ENCODE data around the gene APLP1. TPM values are rescaled to one million over a fixed set of nuclear protein-coding genes. Genes with fewer than 3 reads are reported as not detected.
"Not testable (repeated sequence)": the region's sequence is repeated elsewhere in the genome, so short reads cannot be mapped to it uniquely, and the experiment has no call there.

The APLP1 gene
- polyA plus RNA-seq, 5 donors = 8.2 to 13.8 (median 9.0) TPM

DNA sequence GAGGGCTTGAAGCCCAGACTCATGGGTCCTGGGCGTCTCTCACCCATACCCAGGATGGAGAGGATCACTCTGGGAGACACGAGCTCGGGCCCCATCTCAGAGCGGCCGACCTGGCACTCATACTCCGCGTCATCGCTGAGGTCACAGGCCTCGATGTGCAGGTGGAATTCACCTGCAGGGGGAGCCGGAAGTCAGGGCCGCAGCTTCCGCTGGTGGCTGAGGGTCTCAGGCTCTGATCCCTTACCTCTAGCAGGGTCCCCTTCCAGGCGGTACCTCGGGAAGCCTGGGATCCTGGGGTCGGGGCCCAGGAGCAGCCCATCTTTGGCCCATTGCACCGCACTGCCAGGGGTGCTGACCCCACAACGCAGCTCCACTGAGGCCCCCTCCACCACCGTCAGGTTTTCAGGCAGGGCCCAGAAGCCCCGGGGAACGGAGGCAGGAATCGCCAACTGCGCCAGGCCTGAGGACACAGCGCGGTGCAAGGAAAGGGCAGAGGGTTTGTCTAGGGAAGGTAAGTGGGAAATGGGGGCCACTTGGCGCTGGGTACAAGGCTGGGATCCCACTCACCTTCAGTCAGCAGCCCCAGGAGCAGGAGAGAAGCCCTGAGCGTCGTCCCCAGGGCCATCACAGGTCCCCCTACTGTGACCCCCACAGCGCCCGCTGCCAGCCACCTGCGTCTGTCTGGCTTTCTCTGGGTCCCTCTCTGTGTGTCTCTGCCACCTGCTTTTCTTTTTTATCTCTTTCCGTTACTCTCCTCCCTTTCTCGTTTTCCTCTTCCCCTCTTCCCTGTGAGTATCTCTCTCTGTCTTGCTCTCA lies 17.0 kb upstream of the APLP1 start:
- no peak for DNase-seq

GRCh38 chr19:35852029-35852780 lies 16.2 kb upstream of the APLP1 start, which contains the start of gene NPHS1:
TSS of gene NPHS1 (minus strand) at chr19:35852504. CDS start at chr19:35851837, 667 bp downstream.
- no peak for DNase-seq

GRCh38 chr19:35853038-35853756 lies 15.2 kb upstream of the APLP1 start:
- no peak for DNase-seq

DNA sequence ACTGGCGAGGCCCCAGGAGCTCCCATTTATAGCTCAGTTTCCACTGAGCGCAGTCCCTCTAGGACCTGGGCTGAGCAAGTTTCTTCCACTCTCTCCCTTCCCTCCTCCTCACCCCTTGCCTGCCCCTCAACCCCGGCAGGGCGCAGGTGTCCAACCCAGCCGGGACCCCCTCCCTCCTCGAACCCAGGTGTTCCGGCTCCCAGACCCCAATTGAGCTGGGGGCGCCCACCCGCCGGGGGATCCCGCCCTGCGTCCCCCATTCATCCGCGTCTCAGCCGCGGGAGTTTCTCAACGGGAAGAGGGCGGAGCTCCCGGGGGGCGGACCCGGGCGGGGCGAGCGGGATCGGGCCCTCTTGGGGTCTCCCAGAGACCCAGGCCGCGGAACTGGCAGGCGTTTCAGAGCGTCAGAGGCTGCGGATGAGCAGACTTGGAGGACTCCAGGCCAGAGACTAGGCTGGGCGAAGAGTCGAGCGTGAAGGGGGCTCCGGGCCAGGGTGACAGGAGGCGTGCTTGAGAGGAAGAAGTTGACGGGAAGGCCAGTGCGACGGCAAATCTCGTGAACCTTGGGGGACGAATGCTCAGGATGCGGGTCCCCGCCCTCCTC lies 11.7 kb upstream of the APLP1 start, which contains the start of gene KIRREL2:
Gene KIRREL2, plus strand, starts transcription at position 366 of the 604 bp plus-strand sequence. Its CDS starts 209 bp downstream, at position 575.
- no peak for DNase-seq

- DNase-seq = no peak
Measured at GRCh38 chr19:35858311-35858710, 10.1 kb upstream of the APLP1 start.

DNA sequence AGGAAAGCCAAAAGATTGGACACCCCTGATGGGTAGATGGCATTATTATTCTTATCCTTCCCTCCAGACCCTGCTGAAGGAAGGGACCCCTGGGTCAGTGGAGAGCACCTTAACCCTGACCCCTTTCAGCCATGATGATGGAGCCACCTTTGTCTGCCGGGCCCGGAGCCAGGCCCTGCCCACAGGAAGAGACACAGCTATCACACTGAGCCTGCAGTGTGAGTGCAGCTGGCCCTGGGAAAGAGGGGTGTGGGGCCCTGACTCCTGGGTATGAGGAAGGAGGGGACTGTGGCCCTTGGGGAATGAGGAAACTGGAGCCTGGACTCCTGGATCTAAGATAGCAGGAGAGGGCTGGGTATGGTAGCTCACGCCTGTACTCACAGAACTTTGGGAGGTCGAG lies 9.0 kb upstream of the APLP1 start:
- no peak for DNase-seq

GRCh38 chr19:35860436-35860817 lies 7.9 kb upstream of the APLP1 start:
- DNase-seq = no peak

GRCh38 chr19:35860818-35861639 lies 7.3 kb upstream of the APLP1 start:
- DNase-seq = no peak

DNA sequence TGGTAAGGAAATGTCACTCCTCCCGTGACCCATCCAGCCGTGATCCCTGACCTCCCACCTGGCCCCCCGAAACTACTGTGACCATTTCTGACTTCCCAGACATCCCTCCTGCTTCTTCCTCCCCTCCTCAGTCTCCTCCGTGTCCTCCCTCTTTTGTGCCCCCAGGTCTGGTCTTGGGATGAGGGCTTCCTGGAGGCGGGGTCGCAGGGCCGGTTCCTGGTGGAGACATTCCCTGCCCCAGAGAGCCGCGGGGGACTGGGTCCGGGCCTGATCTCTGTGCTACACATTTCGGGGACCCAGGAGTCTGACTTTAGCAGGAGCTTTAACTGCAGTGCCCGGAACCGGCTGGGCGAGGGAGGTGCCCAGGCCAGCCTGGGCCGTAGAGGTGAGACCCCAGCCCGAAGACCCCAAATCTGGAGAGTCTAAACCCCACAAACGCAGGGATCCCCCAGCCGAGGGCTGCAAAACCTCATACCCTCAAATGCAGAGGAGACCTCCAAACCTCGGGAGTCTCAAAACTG lies 6.7 kb upstream of the APLP1 start:
- DNase-seq = no peak

DNA sequence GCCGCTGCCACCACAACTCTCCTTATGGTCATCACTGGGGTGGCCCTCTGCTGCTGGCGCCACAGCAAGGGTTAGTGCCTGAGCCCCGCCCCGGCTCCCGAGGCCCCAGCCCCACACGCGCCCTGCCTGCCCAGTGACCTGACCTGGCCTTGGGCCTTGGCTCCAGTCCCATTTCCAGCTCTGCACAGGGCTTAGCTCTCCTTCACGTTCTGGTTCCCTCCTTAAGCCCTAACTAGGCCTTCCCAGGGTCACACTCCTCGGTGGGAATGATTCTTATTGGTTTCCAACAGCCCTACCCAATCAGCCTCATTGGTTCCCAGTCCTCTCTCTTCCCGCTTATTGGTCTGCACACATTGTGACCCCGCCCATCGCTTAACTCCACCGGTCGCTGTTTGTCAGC lies 5.8 kb upstream of the APLP1 start:
- DNase-seq = no peak

- no peak for DNase-seq
Measured at GRCh38 chr19:35863018-35863417, 5.4 kb upstream of the APLP1 start.

DNA sequence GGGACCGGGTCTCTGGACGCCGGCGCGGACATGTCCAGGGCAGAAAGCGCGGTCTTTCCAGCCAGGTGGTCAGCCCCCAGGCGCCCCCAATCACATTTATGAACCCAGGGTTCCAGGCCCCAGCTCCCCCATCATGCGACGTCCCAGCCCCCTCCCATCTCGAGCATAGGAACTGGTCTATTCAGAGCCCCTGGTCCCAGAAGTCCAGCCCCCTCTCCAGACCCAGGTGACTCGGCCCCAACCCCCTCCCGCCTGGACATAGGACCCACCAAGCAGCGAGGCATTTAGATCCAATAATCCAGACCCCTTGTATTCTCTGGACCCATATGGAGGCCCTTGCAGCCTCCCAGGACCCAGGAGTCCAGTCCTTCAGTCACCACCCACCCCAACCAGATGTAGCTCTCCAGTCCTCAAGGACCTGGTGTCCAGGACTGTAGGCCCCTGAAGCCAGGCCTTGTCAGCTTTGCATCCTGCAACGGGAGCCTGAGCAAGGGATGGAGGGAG lies 501 bp downstream of the APLP1 start:
- no peak for DNase-seq

- no peak for DNase-seq
Measured at GRCh38 chr19:35869327-35870123, 1.2 kb downstream of the APLP1 start.

GRCh38 chr19:35870124-35870736 lies 1.9 kb downstream of the APLP1 start:
- DNase-seq = not testable (repeated sequence)

- no peak for DNase-seq
Measured at GRCh38 chr19:35870798-35871197, 2.4 kb downstream of the APLP1 start.

DNA sequence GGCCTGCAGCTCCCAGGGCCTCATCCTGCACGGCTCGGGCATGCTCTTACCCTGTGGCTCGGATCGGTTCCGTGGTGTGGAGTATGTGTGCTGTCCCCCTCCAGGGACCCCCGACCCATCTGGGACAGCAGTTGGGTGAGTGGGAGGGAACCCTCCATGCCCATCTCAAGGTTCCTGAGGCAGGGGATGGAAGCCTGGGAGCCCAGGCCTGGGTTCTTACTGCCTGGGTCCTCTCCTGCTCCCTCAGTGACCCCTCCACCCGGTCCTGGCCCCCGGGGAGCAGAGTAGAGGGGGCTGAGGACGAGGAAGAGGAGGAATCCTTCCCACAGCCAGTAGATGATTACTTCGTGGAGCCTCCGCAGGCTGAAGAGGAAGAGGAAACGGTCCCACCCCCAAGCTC lies 3.2 kb downstream of the APLP1 start:
- DNase-seq = no peak

DNA sequence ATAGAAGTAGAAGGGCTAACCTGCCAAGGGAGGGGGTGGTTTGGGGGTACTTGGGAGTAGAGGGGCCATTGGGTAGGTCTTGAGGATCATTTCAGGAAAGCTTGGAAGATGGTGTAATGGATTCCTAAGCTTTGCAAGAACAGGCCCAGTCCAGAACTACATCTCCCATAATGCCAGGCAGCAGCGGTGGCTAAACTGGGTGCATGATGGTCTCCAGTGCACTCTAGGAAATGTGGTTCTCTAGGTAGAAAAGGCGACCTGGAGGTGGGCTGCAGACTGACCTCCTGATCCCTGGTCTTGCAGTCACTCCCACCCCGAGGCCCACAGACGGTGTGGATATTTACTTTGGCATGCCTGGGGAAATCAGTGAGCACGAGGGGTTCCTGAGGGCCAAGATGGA lies 3.8 kb downstream of the APLP1 start:
- DNase-seq = no peak

- no peak for DNase-seq
Measured at GRCh38 chr19:35874392-35874930, 6.1 kb downstream of the APLP1 start.

DNA sequence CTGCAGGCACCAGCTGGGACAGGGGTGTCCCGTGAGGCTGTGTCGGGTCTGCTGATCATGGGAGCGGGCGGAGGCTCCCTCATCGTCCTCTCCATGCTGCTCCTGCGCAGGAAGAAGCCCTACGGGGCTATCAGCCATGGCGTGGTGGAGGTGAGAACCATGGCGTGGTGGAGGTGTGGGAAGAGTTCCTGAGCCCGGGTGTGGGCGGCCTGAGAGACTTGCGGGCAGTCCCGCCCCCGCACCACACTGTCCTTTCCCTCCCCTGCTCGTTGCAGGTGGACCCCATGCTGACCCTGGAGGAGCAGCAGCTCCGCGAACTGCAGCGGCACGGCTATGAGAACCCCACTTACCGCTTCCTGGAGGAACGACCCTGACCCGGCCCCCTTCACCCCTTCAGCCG lies 10.7 kb downstream of the APLP1 start:
- DNase-seq = no peak

Data from right lung (tissue), 5 donors.